Panc1 (cell line): ENCODE results near the gene RENBP. TPM values are rescaled to one million over a fixed set of nuclear protein-coding genes. Genes with fewer than 3 reads are reported as not detected.

Source experiments
- ATAC-seq: fragments of 200-7000 bp; cut with Tn5 transposase; 2 replicates; pipeline ENCODE4 v1.9.1; 2020; ENCODE audit warnings: mild to moderate bottlenecking, moderate library complexity
- BruUV-seq: library from RNA; stranded (reverse); fragments of 400-500 nt; replicated peaks from 2 replicates; lab custom pipeline; 2021; lab: Mats Ljungman, UMichigan
- CTCF ChIA-PET: fragments of 300-600 bp; sonication (Branson Sonifier 250); formaldehyde crosslinking; loops from one replicate; lab custom pipeline; 2022; ENCODE audit warnings: antibody characterized with exemption; lab: Charles Lee
- POLR2A ChIA-PET: fragments of 300-600 bp; sonication (Branson Sonifier 250); formaldehyde crosslinking; loops from one replicate; lab custom pipeline; 2022; ENCODE audit warnings: antibody characterized with exemption; lab: Charles Lee
- DNase-seq: peaks from one replicate; pipeline ENCODE4 v3.0.0-alpha.2; 2010; ENCODE audit warnings: low read depth, low spot score
- H3K27ac ChIP-seq: 2 replicates; pipeline ENCODE4 v1.5.1; 2011; ENCODE audit warnings: mild to moderate bottlenecking, low read length, inconsistent platforms
- H3K27me3 ChIP-seq: fragments of 200-500 bp; sonication (Bioruptor generic); 2 replicates; pipeline ENCODE4 v1.6.0; 2014; ENCODE audit warnings: low read length, inconsistent platforms; ENCODE audit not compliant: control insufficient read depth, insufficient read depth
- H3K36me3 ChIP-seq: fragments of 200-500 bp; sonication (Bioruptor generic); 2 replicates; pipeline ENCODE4 v1.5.1; 2014; ENCODE audit warnings: inconsistent platforms, mild to moderate bottlenecking, low read length, moderate library complexity; ENCODE audit not compliant: control insufficient read depth, insufficient read depth
- H3K4me1 ChIP-seq: 2 replicates; pipeline ENCODE4 v1.5.1; 2011; ENCODE audit warnings: inconsistent platforms, mild to moderate bottlenecking, low read length, moderate library complexity; ENCODE audit not compliant: control insufficient read depth, insufficient read depth
- H3K4me3 ChIP-seq, 2 experiments: 2 replicates each; pipeline ENCODE4 v1.5.1; 2011 to 2012; ENCODE audit warnings: low read depth in 2 of 2, low read length in 2 of 2, mild to moderate bottlenecking in 2 of 2, inconsistent platforms in 1 of 2, moderate library complexity in 1 of 2
- H3K9me3 ChIP-seq: fragments of 200-500 bp; sonication (Bioruptor generic); 2 replicates; pipeline ENCODE4 v1.5.1; 2014; ENCODE audit warnings: low read depth, mild to moderate bottlenecking, inconsistent platforms, low read length, moderate library complexity; ENCODE audit not compliant: control insufficient read depth, insufficient read depth
- CTCF ChIP-seq: fragments of 450-650 bp; IDR thresholded peaks from 2 replicates; pipeline ENCODE4 v1.5.1; 2017; ENCODE audit warnings: mild to moderate bottlenecking
- POLR2AphosphoS5 ChIP-seq: IDR thresholded peaks from 2 replicates; pipeline ENCODE4 v1.6.1; 2012; ENCODE audit warnings: mild to moderate bottlenecking, low read depth, low read length, moderate library complexity
- REST ChIP-seq, 2 experiments: IDR thresholded peaks; 2 replicates each; pipeline ENCODE4 v1.6.1; 2011 to 2012; ENCODE audit warnings: low read depth in 2 of 2, control low read depth in 1 of 2, low read length in 1 of 2, mild to moderate bottlenecking in 1 of 2, moderate library complexity in 1 of 2; ENCODE audit not compliant: insufficient read depth in 1 of 2
- SIN3A ChIP-seq: IDR thresholded peaks from 2 replicates; pipeline ENCODE4 v1.6.1; 2012; ENCODE audit warnings: low read depth, mild to moderate bottlenecking, low read length, moderate library complexity, borderline replicate concordance; ENCODE audit not compliant: insufficient read depth
- TCF7L2 ChIP-seq: IDR thresholded peaks from 2 replicates; pipeline ENCODE4 v1.6.1; 2011; ENCODE audit warnings: mild to moderate bottlenecking, low read depth, low read length, inconsistent platforms
- in situ Hi-C: cut with HindIII; loops from 2 replicates; pipeline ENCODE4 v1.10.0; 2016; ENCODE audit warnings: low sequenced_read_pairs, low pct_unique_long_range_greater_than_20kb
- intact Hi-C: fragments of 100-400 bp; cut with micrococcal nuclease; formaldehyde crosslinking; loops from one replicate; pipeline ENCODE4 v1.10.0; 2022; ENCODE audit not compliant: unreplicated experiment
- total RNA-seq: library from RNA; stranded (reverse); gene quantifications from one replicate; pipeline ENCODE4 v1.2.1, GENCODE V29; 2021; ENCODE audit not compliant: unreplicated experiment

RENBP gene
- total RNA-seq, 1 experiment from 2014 or later = 0.62 TPM

GRCh38 chrX:153974726-153975286, 30.4 kb upstream of the RENBP start:
- no TSS peak for BruUV-seq
- Histone ChIP-seq H3K4me1 (peaks cover 12% of the 10 kb centered on the region), H3K9me3 (no peaks in the 10 kb centered on the region), H3K27me3 (no peaks in the 10 kb centered on the region), H3K27ac (peak overlapping the region; percentile 100), H3K36me3 (no peaks in the 10 kb centered on the region; the same call in 1 of the 2 replicates), H3K4me3 (no peak overlapping the region)
- intact Hi-C loops (no loop called here), in situ Hi-C loops (no loop called here)
- TF ChIP-seq POLR2AphosphoS5 = no peak
- TF ChIP-seq SIN3A = no peak
- no peak for TF ChIP-seq CTCF
- TF ChIP-seq REST (IDR thresholded peaks at IDR 0.05; ENCODE audit: insufficient read depth in 1 of 2, low read depth in 2 of 2, low read length in 1 of 2) = no peak
- no peak for TF ChIP-seq TCF7L2
- ChIA-PET POLR2A (no interaction called here), CTCF (no interaction called here)
- ATAC-seq (no peak), DNase-seq (no peak)

- Histone ChIP-seq H3K4me1 (peaks cover 12% of the 10 kb centered on the region), H3K9me3 (no peaks in the 10 kb centered on the region), H3K36me3 (no peaks in the 10 kb centered on the region; the same call in 1 of the 2 replicates), H3K4me3 (peak overlapping the region; percentile 90 to 98; a peak in 3 of 4 replicates), H3K27me3 (no peaks in the 10 kb centered on the region), H3K27ac (peak overlapping the region; percentile 100)
- no TSS peak for BruUV-seq
- ChIA-PET CTCF (interaction anchor here (0.6 kb wide), 1 partner anchor 26 kb away, joined by 3 read pairs; no protein-coding TSS in a partner anchor), POLR2A (no interaction called here)
- no peak for ATAC-seq
- TF ChIP-seq REST (IDR thresholded peaks at IDR 0.05; ENCODE audit: insufficient read depth in 1 of 2, low read depth in 2 of 2, low read length in 1 of 2) (no peak), POLR2AphosphoS5 (no peak), TCF7L2 (no peak), CTCF (no peak), SIN3A (no peak)
- in situ Hi-C loops = no loop called here
- intact Hi-C loops = no loop called here
- no peak for DNase-seq
These were observed 29.7 kb upstream of the RENBP start for GRCh38 chrX:153974003-153974725.
